GM12878 (cell line): ENCODE data around the gene MILR1.
"Not testable (repeated sequence)": the region's sequence is repeated elsewhere in the genome, so short reads cannot be mapped to it uniquely, and the experiment has no call there.

Experiments
- CTCF ChIP-seq, 3 experiments: IDR thresholded peaks in 2 of 3; conservative IDR thresholded peaks in 1 of 3; 2 replicates each; pipeline ENCODE4 v1.5.1; 2011; ENCODE audit warnings: low read depth in 3 of 3, low read length in 3 of 3, mild to moderate bottlenecking in 3 of 3, control low read depth in 2 of 3, moderate library complexity in 2 of 3, inconsistent platforms in 1 of 3, mixed read lengths in 1 of 3; ENCODE audit not compliant: control insufficient read depth in 2 of 3, insufficient read depth in 1 of 3; ENCODE audit errors: extremely low read depth in 1 of 3
- EZH2 ChIP-seq: IDR thresholded peaks from 2 replicates; pipeline ENCODE4 v1.6.1; 2012; ENCODE audit warnings: low read depth, mild to moderate bottlenecking, control low read depth, inconsistent platforms, low read length, borderline replicate concordance; ENCODE audit not compliant: control insufficient read depth
- GABPA ChIP-seq: IDR thresholded peaks from 2 replicates; pipeline ENCODE4 v1.6.1; 2014; ENCODE audit warnings: antibody characterized with exemption, low read depth, mild to moderate bottlenecking, inconsistent platforms
- MAX ChIP-seq: IDR thresholded peaks from 2 replicates; pipeline ENCODE4 v1.6.1; 2012; ENCODE audit warnings: low read depth, low read length, improper control_type of control experiment
- MEF2B ChIP-seq: fragments of 450-650 bp; IDR thresholded peaks from 2 replicates; pipeline ENCODE4 v1.6.1; 2018; ENCODE audit warnings: mild to moderate bottlenecking, moderate library complexity; ENCODE audit not compliant: partially characterized antibody, poor library complexity, severe bottlenecking
- MYC ChIP-seq: IDR thresholded peaks from 2 replicates; pipeline ENCODE4 v1.6.1; 2011; ENCODE audit warnings: mild to moderate bottlenecking, low read length, moderate library complexity, inconsistent platforms; ENCODE audit not compliant: insufficient read depth, insufficient replicate concordance, insufficient read length, severe bottlenecking
- POLR2A ChIP-seq: IDR thresholded peaks from 2 replicates; pipeline ENCODE4 v1.6.1; 2011; ENCODE audit warnings: low read depth, mild to moderate bottlenecking, low read length
- POLR2AphosphoS5 ChIP-seq: IDR thresholded peaks from 2 replicates; pipeline ENCODE4 v1.6.1; 2011; ENCODE audit warnings: mild to moderate bottlenecking, low read length, inconsistent platforms
- RAD51 ChIP-seq: fragments of 450-650 bp; IDR thresholded peaks from 2 replicates; pipeline ENCODE4 v1.6.1; 2016; ENCODE audit warnings: moderate library complexity, mild to moderate bottlenecking, inconsistent platforms
- STAT1 ChIP-seq: fragments of 450-650 bp; conservative IDR thresholded peaks from 2 replicates; pipeline ENCODE4 v1.6.1; 2014; ENCODE audit warnings: antibody characterized with exemption, mild to moderate bottlenecking
- ZBTB11 ChIP-seq: fragments of 450-650 bp; formaldehyde crosslinking; IDR thresholded peaks from 2 replicates; pipeline ENCODE4 v1.5.0; 2022; ENCODE audit warnings: mild to moderate bottlenecking, missing genetic modification characterization
- ZBTB4 ChIP-seq: fragments of 450-650 bp; formaldehyde crosslinking; IDR thresholded peaks from 2 replicates; pipeline ENCODE4 v1.4.0; 2022; ENCODE audit warnings: mild to moderate bottlenecking, moderate library complexity
- ZNF24 ChIP-seq: fragments of 450-650 bp; IDR thresholded peaks from 2 replicates; pipeline ENCODE4 v1.6.1; 2017; ENCODE audit warnings: antibody characterized with exemption, mild to moderate bottlenecking

GRCh38 chr17:64495300-64495699 lies 46.4 kb downstream of the MILR1 start:
- TF ChIP-seq RAD51; ZNF24; CTCF (IDR thresholded peaks at IDR 0.05 in 2 of 3, conservative IDR thresholded peaks at IDR 0.05 in 1 of 3; ENCODE audit: control insufficient read depth in 2 of 3, extremely low read depth in 1 of 3, insufficient read depth in 1 of 3, low read depth in 3 of 3, low read length in 3 of 3); STAT1; ZBTB11 (CRISPR knock-in tag); POLR2A; MYC; MEF2B; POLR2AphosphoS5; MAX; GABPA; ZBTB4 (CRISPR knock-in tag); EZH2: not testable (repeated sequence)
